ENCODE data around the gene PTPRCAP.
"Not testable (repeated sequence)": the region's sequence is repeated elsewhere in the genome, so short reads cannot be mapped to it uniquely, and the experiment has no call there.

DNA sequence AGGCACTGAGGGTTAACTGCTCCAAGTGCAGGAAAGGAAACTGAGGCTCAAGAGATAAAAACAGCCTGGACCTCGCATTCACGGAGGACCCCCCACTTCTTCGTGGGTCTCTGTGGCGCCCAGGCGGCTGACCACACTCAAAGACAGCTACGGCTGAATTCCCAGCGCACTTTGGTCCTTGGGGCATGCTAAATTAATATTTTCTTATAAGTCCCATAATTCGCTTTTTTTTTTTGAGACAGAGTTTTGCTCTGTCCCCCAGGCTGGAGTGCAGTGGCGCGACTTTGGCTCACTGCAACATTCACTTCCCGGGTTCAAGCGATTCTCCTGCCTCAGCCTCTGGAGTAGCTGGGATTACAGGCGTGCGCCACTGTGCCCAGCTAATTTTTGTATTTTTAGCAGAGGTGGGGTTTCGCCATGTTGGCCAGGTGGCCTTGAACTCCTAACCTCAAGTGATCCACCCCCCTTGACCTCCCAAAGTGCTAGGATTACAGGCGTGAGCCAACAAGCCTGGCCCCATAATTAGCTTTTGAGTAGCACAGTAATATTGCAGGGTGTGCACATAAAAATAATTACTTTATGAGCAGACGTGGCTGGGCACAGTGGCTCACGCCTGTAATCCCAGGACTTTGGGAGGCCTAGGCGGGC lies 35.2 kb downstream of the PTPRCAP start:
- TF ChIP-seq, protein P1, sequence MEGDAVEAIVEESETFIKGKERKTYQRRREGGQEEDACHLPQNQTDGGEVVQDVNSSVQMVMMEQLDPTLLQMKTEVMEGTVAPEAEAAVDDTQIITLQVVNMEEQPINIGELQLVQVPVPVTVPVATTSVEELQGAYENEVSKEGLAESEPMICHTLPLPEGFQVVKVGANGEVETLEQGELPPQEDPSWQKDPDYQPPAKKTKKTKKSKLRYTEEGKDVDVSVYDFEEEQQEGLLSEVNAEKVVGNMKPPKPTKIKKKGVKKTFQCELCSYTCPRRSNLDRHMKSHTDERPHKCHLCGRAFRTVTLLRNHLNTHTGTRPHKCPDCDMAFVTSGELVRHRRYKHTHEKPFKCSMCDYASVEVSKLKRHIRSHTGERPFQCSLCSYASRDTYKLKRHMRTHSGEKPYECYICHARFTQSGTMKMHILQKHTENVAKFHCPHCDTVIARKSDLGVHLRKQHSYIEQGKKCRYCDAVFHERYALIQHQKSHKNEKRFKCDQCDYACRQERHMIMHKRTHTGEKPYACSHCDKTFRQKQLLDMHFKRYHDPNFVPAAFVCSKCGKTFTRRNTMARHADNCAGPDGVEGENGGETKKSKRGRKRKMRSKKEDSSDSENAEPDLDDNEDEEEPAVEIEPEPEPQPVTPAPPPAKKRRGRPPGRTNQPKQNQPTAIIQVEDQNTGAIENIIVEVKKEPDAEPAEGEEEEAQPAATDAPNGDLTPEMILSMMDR (conservative IDR thresholded peaks at IDR 0.05; ENCODE audit: low read depth, low read length): not testable (repeated sequence)
- TF ChIP-seq EZH2 (IDR thresholded peaks at IDR 0.05; ENCODE audit: borderline replicate concordance, low read depth, low read length, poor library complexity, severe bottlenecking): not testable (repeated sequence)
